Psoas muscle (tissue), 8 donors: ENCODE measurements around the gene AFAP1. TPM values are rescaled to one million over a fixed set of nuclear protein-coding genes. Genes with fewer than 3 reads are reported as not detected.

Experiments
- ATAC-seq, 4 donors: fragments of 200-7000 bp; cut with Tn5 transposase; one replicate each; pipeline ENCODE4 v1.9.1; 2020; ENCODE audit warnings: moderate library complexity in 3 of 4, mild to moderate bottlenecking in 2 of 4
- DNase-seq, 2 donors: peaks; one replicate each; pipeline ENCODE4 v3.0.0-alpha.2; 2020
- H3K27ac ChIP-seq: fragments of 200-600 bp; one replicate; pipeline ENCODE4 v1.8.0; 2022
- H3K27me3 ChIP-seq, 3 donors: fragments of 200-600 bp in 1 of 3; one replicate each; pipeline versions ENCODE4 v1.6.1 to v1.8.0; 2013 to 2022; ENCODE audit warnings: low read length in 2 of 3, mild to moderate bottlenecking in 2 of 3, moderate library complexity in 1 of 3; ENCODE audit not compliant: insufficient read depth in 3 of 3
- H3K36me3 ChIP-seq, 2 donors: fragments of 200-600 bp in 1 of 2; one replicate each; pipeline versions ENCODE4 v1.6.1 to v1.8.0; 2013 to 2022; ENCODE audit warnings: low read depth in 1 of 2, mild to moderate bottlenecking in 1 of 2, moderate library complexity in 1 of 2; ENCODE audit not compliant: insufficient read depth in 1 of 2
- H3K4me1 ChIP-seq: fragments of 200-600 bp; one replicate; pipeline ENCODE4 v1.8.0; 2022
- H3K4me3 ChIP-seq: fragments of 200-600 bp; one replicate; pipeline ENCODE4 v1.8.0; 2022; ENCODE audit warnings: mild to moderate bottlenecking
- H3K9me3 ChIP-seq: fragments of 200-600 bp; one replicate; pipeline ENCODE4 v1.8.0; 2022
- WGBS, 3 donors: extraction: QIAGEN DNeasy Blood & Tissue Kit; methylation state at CpG; one replicate each; pipeline versions ENCODE4 v1.1.6 to v1.1.7; 2013; 5-methylcytosine and 5-hydroxymethylcytosine counted together
- intact Hi-C, 2 donors: fragments of 100-400 bp; cut with DNase I; formaldehyde crosslinking; loops; one replicate each; pipeline versions ENCODE4 v1.11.0 to v1.14.2; 2022
- polyA plus RNA-seq, 3 donors: library from polyadenylated mRNA; stranded (reverse); fragments of 200-250 nt; gene quantifications; one replicate each; pipeline ENCODE4 v1.2.3, GENCODE V29; 2013
- total RNA-seq, 4 donors: library from RNA; stranded (reverse); fragmentation: NEBNext Ultra II Directional in 2 of 4; extraction: Animal tissue kit (Norgen Biotek cat#: 25700) in 2 of 4; gene quantifications; one replicate each; pipeline versions ENCODE4 v1.2.1 to v1.2.4, GENCODE V29; 2021 to 2023
- TF ChIP-seq, protein P1 (sequence below): fragments of 200-600 bp; IDR thresholded peaks from one replicate; pipeline ENCODE4 v1.8.0; 2022; ENCODE audit warnings: antibody characterized with exemption
- donor health status: healthy with polysubstance abuse.
- donor health status: DM: no; HTN: no; CAD: no; lungs with moderate emphysema.
- donor health status: Bipolar disorder and iron deficiency.
- donor health status: healthy.
- donor health status: DM: yes; HTN: yes; CAD: no.
- donor health status: DM: no; HTN: no; CAD: no.
- donor health status: DM: no; HTN: no; CAD: no.
- donor health status: DM: yes; HTN: yes; CAD: no.

Gene AFAP1
- total and polyA plus RNA-seq, 7 donors = 1.3 to 11.4 (median 2.6) TPM

DNA sequence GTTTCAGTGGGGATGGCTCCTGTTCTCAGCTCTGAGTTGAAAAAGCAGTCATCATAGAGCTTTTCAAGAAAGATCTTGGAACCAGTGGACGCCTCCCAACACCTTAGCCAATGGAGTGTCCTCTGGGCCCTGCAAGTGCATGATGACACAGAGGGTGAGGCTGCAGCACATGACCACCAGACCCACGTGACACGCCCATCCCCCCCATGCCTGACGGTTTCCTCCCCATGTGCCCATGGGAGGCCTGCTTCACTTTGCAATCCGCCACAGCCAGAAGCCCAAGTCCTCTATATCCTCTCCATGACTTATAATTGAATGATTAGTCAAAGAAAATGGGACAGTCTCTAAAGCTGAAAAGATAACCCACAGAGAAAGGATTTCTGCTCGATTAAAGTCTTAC lies 187.0 kb downstream of the AFAP1 start:
- DNase-seq = no peak
- TF ChIP-seq, protein P1, sequence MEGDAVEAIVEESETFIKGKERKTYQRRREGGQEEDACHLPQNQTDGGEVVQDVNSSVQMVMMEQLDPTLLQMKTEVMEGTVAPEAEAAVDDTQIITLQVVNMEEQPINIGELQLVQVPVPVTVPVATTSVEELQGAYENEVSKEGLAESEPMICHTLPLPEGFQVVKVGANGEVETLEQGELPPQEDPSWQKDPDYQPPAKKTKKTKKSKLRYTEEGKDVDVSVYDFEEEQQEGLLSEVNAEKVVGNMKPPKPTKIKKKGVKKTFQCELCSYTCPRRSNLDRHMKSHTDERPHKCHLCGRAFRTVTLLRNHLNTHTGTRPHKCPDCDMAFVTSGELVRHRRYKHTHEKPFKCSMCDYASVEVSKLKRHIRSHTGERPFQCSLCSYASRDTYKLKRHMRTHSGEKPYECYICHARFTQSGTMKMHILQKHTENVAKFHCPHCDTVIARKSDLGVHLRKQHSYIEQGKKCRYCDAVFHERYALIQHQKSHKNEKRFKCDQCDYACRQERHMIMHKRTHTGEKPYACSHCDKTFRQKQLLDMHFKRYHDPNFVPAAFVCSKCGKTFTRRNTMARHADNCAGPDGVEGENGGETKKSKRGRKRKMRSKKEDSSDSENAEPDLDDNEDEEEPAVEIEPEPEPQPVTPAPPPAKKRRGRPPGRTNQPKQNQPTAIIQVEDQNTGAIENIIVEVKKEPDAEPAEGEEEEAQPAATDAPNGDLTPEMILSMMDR = no peak
- 88 to 95% (median 94%) methylated on average over 6 of the region's 6 CpGs for WGBS, 3 donors

DNA sequence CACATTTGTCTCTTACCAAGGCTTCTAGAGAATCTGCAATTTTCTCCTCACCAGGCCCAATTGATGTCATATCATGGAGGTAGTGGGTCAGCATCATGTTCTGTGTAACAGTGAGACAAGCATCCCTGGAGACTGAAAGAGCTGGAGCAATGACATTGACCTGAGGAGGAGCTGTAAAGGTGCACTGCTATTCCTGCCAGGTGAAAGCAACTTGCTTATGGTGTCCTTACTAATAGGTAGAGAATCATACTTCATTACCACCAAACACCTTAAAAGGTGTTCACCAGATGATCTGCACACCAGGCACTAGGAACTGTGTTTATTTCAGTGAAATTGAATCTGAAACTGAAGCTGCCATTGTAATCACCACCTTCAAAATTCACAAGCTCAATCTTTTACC lies 188.7 kb downstream of the AFAP1 start:
- DNase-seq = no peak

More for the DNA sequence above, 187.0 kb downstream of the AFAP1 start:
- ATAC-seq = no peak
- no peaks in the 10 kb centered on the region for H3K27me3 ChIP-seq
- no peaks in the 10 kb centered on the region for H3K36me3 ChIP-seq
- no peaks in the 10 kb centered on the region for H3K9me3 ChIP-seq
- peaks cover 7% of the 10 kb centered on the region for H3K4me1 ChIP-seq
- intact Hi-C loops = no loop called here
- no peak overlapping the region for H3K27ac ChIP-seq
- H3K4me3 ChIP-seq = no peak overlapping the region

DNA sequence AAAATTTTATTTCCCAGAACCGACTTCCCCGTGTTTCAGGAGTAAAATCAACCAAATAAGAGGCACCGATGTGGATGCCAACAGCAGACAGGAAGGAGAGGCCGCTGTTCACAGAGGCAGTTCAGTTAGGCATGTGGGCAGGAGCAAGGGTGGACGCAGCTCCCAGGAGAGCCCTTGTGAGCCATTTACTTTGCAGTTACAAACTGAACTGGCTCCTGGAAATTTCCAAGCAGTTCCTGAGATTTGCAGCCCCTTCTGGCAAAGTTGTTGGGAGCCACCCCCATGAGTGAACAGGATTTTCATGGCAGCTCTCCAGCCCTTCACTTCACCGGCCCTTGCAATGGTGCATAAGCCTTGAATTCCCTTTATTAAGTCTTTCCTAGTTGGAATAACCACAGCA lies 189.1 kb downstream of the AFAP1 start:
- Histone ChIP-seq H3K36me3 (no peaks in the 10 kb centered on the region), H3K27ac (no peak overlapping the region), H3K27me3 (peaks cover 0 to under 1% (median 0%) of the 10 kb centered on the region in 3 donors), H3K4me1 (no peaks in the 10 kb centered on the region), H3K9me3 (no peaks in the 10 kb centered on the region), H3K4me3 (no peak overlapping the region)
- TF ChIP-seq, protein P1 = no peak
- intact Hi-C loops = no loop called here
- DNase-seq = no peak
- no peak for ATAC-seq
- 56 to 69% (median 60%) methylated on average over 6 of the region's 6 CpGs for WGBS, 3 donors

More for the DNA sequence above, 188.7 kb downstream of the AFAP1 start:
- Histone ChIP-seq H3K36me3 (no peaks in the 10 kb centered on the region), H3K4me3 (no peak overlapping the region), H3K27ac (no peak overlapping the region), H3K4me1 (no peaks in the 10 kb centered on the region), H3K9me3 (no peaks in the 10 kb centered on the region), H3K27me3 (no peaks in the 10 kb centered on the region)
- intact Hi-C loops = no loop called here
- ATAC-seq = no peak
- TF ChIP-seq, protein P1 = no peak

DNA sequence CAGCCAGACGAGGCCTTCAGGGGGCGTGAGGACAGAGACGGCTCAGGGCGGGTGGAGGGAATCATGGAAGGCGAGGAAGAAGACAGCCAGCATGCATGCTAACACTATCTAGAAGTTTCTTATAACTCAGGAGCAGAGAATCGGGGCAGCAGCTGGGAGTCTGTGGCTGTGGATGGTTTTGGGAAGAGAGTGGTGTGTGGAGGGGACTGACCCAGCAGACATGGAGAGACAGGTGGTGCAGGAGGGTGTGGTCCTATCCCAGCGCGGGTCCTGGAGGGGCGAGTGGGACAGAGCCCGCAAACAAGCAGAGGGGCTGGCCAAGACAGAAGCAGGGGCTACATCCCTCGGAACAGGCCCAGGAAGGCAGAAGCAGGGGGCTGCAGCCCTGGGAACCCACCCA lies 192.1 kb downstream of the AFAP1 start:
- Histone ChIP-seq H3K27ac (no peak overlapping the region), H3K27me3 (peaks cover 0 to 3% (median 0%) of the 10 kb centered on the region in 3 donors), H3K4me3 (no peak overlapping the region), H3K9me3 (no peaks in the 10 kb centered on the region), H3K4me1 (no peaks in the 10 kb centered on the region), H3K36me3 (no peaks in the 10 kb centered on the region)
- TF ChIP-seq, protein P1 = no peak
- WGBS, 3 donors = 74 to 80% (median 78%) methylated on average over 11 of the region's 11 CpGs
- DNase-seq = no peak
- no peak for ATAC-seq
- intact Hi-C loops = no loop called here

DNA sequence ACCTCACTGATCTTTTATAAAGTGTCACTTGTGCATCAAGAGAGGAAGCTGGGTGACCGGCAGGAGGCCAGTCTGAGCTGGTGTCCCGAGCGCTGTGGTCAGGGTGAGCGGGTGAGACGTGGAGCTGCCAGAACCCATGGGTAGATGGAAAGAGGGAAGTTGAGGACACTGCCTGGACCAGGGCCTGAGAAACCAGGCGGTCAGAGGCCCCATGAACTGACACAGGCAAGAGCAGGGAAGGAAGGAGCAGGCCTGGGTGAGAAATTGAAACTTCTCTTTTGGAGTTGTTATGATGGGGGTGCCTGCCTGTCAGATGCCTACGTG lies 192.6 kb downstream of the AFAP1 start:
- no peak for ATAC-seq

More for the DNA sequence above, 192.6 kb downstream of the AFAP1 start:
- H3K4me3 ChIP-seq = no peak overlapping the region
- H3K36me3 ChIP-seq = no peaks in the 10 kb centered on the region
- intact Hi-C loops = no loop called here
- H3K4me1 ChIP-seq = no peaks in the 10 kb centered on the region
- no peaks in the 10 kb centered on the region for H3K9me3 ChIP-seq
- TF ChIP-seq, protein P1 = no peak
- 89 to 94% (median 93%) methylated on average over 7 of the region's 7 CpGs for WGBS, 3 donors
- peaks cover 0 to 3% (median 0%) of the 10 kb centered on the region in 3 donors for H3K27me3 ChIP-seq
- no peak overlapping the region for H3K27ac ChIP-seq
- DNase-seq = no peak
